Body of pancreas (tissue), 4 donors: Measurements from ENCODE around the gene ERC2. TPM values are rescaled to one million over a fixed set of nuclear protein-coding genes. Genes with fewer than 3 reads are reported as not detected.

ENCODE experiments used
- ATAC-seq: fragments of 150-250 bp; one replicate; pipeline ENCODE4 v1.9.1; 2016
- DNase-seq, 4 donors: peaks; one replicate each; pipeline ENCODE4 v3.0.0-alpha.2; 2019
- H3K27ac ChIP-seq, 4 donors: fragments of 200-600 bp; sonication (generic); 1 replicate in 3 of 4; 2 replicates in 1 of 4; pipeline versions ENCODE4 v1.5.1 to v1.6.1; 2016 to 2019; ENCODE audit warnings: mild to moderate bottlenecking in 1 of 4, mixed read lengths in 1 of 4, moderate library complexity in 1 of 4
- H3K27me3 ChIP-seq, 2 donors: fragments of 200-600 bp; sonication (generic); one replicate each; pipeline ENCODE4 v1.6.0; 2016; ENCODE audit warnings: mild to moderate bottlenecking in 1 of 2
- H3K36me3 ChIP-seq, 2 donors: fragments of 200-600 bp; sonication (generic); replicated peaks in 1 of 2; 2 replicates each; pipeline ENCODE4 v1.5.1; 2016; ENCODE audit warnings: low read depth in 2 of 2; ENCODE audit not compliant: insufficient read depth in 1 of 2
- H3K4me1 ChIP-seq: fragments of 200-600 bp; sonication (generic); one replicate; pipeline ENCODE4 v1.6.0; 2016
- H3K4me3 ChIP-seq, 2 donors: fragments of 200-600 bp; sonication (generic); 1 replicate in 1 of 2; 2 replicates in 1 of 2; pipeline ENCODE4 v1.5.1; 2016 to 2019
- H3K9me3 ChIP-seq, 3 donors: fragments of 200-600 bp; sonication (generic); 1 replicate in 2 of 3; 2 replicates in 1 of 3; pipeline ENCODE4 v1.5.1; 2016
- POLR2A ChIP-seq, 3 donors: fragments of 450-650 bp; IDR thresholded peaks; one replicate each; pipeline ENCODE4 v1.6.1; 2016; ENCODE audit warnings: antibody characterized with exemption in 3 of 3, mild to moderate bottlenecking in 2 of 3
- WGBS, 2 donors: methylation state at CpG; one replicate each; pipeline ENCODE4 v1.1.5; 2017; 5-methylcytosine and 5-hydroxymethylcytosine counted together
- intact Hi-C: fragments of 100-400 bp; cut with DNase I; formaldehyde crosslinking; loops from one replicate; pipeline ENCODE4 v1.15.1; 2023
- total RNA-seq, 2 donors: library from RNA; depleted of rRNA; stranded (reverse); fragments of >200 nt; gene quantifications; one replicate each; pipeline ENCODE4 v1.1.0, GENCODE V29; 2016
- TF ChIP-seq, protein P1 (sequence below), 7 experiments: fragments of 450-650 bp in 4 of 7; fragments of 200-600 bp in 3 of 7; sonication (generic) in 3 of 7; IDR thresholded peaks; one replicate each; pipeline ENCODE4 v1.5.1; 2016 to 2019; ENCODE audit warnings: antibody characterized with exemption in 7 of 7

ERC2 gene
- total RNA-seq, 2 donors from 2014 or later, result 4.0 to 4.7 TPM

DNA sequence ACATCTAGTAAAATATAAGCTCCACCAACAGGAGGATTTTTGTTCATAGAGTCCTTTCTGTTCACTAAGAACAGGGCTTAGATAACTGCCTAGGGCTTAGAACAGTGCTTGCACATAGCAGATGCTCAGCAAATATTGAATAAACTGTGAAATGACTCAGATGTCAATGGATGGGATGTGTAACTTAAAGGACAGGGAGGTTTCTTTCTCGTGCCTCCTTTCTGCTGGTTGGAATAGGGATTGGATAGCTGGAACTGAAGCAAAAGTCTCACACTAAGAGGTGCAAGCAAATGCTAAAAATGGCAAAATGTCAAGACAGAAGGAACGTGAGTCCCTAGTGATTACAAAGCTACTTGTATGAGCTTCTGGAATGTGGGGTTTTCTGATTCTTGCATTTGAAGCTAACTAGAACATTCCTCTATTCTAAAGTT, 588.4 kb downstream of the ERC2 start:
- Histone ChIP-seq H3K27ac (no peak overlapping the region), H3K27me3 (no peaks in the 10 kb centered on the region), H3K36me3 (no peaks in the 10 kb centered on the region), H3K4me1 (no peaks in the 10 kb centered on the region), H3K4me3 (no peak overlapping the region), H3K9me3 (no peaks in the 10 kb centered on the region)
- no peak for DNase-seq
- ATAC-seq, result no peak
- TF ChIP-seq, protein P1, sequence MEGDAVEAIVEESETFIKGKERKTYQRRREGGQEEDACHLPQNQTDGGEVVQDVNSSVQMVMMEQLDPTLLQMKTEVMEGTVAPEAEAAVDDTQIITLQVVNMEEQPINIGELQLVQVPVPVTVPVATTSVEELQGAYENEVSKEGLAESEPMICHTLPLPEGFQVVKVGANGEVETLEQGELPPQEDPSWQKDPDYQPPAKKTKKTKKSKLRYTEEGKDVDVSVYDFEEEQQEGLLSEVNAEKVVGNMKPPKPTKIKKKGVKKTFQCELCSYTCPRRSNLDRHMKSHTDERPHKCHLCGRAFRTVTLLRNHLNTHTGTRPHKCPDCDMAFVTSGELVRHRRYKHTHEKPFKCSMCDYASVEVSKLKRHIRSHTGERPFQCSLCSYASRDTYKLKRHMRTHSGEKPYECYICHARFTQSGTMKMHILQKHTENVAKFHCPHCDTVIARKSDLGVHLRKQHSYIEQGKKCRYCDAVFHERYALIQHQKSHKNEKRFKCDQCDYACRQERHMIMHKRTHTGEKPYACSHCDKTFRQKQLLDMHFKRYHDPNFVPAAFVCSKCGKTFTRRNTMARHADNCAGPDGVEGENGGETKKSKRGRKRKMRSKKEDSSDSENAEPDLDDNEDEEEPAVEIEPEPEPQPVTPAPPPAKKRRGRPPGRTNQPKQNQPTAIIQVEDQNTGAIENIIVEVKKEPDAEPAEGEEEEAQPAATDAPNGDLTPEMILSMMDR (IDR thresholded peaks at IDR 0.05), result no peak
- TF ChIP-seq POLR2A (IDR thresholded peaks at IDR 0.05), result no peak
- intact Hi-C loops, result no loop called here
- WGBS, 2 donors, result 32 to 33% methylated on average over 2 of the region's 2 CpGs

DNA sequence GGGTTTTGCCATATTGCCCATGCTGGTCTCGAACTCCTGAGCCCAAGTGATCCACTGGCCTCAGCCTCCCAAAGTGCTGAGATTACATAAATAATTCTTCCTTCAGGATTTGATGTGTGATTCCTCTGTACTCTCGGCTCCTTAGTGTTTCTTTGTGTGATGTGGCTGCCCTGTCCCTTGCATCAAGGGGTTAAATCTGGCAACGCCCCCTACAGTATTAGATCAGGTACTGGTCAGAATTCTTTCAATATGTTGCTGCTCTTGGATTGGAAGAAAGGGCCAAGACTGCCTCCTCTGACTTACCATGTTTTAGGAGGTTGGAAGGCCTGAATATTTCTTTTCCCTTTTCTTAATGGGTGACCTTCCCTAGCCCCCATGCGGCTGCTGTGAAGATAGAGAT, 590.6 kb downstream of the ERC2 start:
- 72 to 78% methylated on average over 4 of the region's 4 CpGs for WGBS, 2 donors
- Histone ChIP-seq H3K9me3 (no peaks in the 10 kb centered on the region), H3K27me3 (no peaks in the 10 kb centered on the region), H3K36me3 (no peaks in the 10 kb centered on the region), H3K4me3 (no peak overlapping the region), H3K4me1 (no peaks in the 10 kb centered on the region), H3K27ac (no peak overlapping the region)
- no peak for TF ChIP-seq POLR2A (IDR thresholded peaks at IDR 0.05)
- TF ChIP-seq, protein P1 (IDR thresholded peaks at IDR 0.05), result no peak
- DNase-seq (no peak), ATAC-seq (no peak)
- intact Hi-C loops, result no loop called here

- intact Hi-C loops, result no loop called here
- ATAC-seq (no peak), DNase-seq (no peak)
- H3K4me1 ChIP-seq, result no peaks in the 10 kb centered on the region
- no peak for TF ChIP-seq POLR2A (IDR thresholded peaks at IDR 0.05)
- TF ChIP-seq, protein P1 (IDR thresholded peaks at IDR 0.05), result no peak
- H3K27me3 ChIP-seq, result no peaks in the 10 kb centered on the region
- H3K27ac ChIP-seq, result no peak overlapping the region
- H3K4me3 ChIP-seq, result no peak overlapping the region
- no peaks in the 10 kb centered on the region for H3K36me3 ChIP-seq
- no peaks in the 10 kb centered on the region for H3K9me3 ChIP-seq
Measured at GRCh38 chr3:55876560-55876959, 591.7 kb downstream of the ERC2 start.

- no peak overlapping the region for H3K4me3 ChIP-seq
- intact Hi-C loops, result no loop called here
- no peaks in the 10 kb centered on the region for H3K27me3 ChIP-seq
- whole genome bisulfite sequencing, 2 donors, result 76 to 77% methylated on average over 1 of the region's 1 CpG
- H3K4me1 ChIP-seq, result no peaks in the 10 kb centered on the region
- no peak for TF ChIP-seq POLR2A (IDR thresholded peaks at IDR 0.05)
- TF ChIP-seq, protein P1 (IDR thresholded peaks at IDR 0.05), result no peak
- H3K9me3 ChIP-seq, result no peaks in the 10 kb centered on the region
- DNase-seq (no peak), ATAC-seq (no peak)
- H3K36me3 ChIP-seq, result no peaks in the 10 kb centered on the region
- no peak overlapping the region for H3K27ac ChIP-seq
Measured at GRCh38 chr3:55875113-55875512, 593.2 kb downstream of the ERC2 start.

GRCh38 chr3:55873523-55874254, 594.6 kb downstream of the ERC2 start:
- Histone ChIP-seq H3K27me3 (no peaks in the 10 kb centered on the region), H3K4me1 (no peaks in the 10 kb centered on the region), H3K9me3 (no peaks in the 10 kb centered on the region), H3K36me3 (no peaks in the 10 kb centered on the region), H3K4me3 (no peak overlapping the region), H3K27ac (no peak overlapping the region)
- 71 to 88% methylated on average over 1 of the region's 1 CpG for WGBS, 2 donors
- no peak for ATAC-seq
- no peak for TF ChIP-seq POLR2A (IDR thresholded peaks at IDR 0.05)
- TF ChIP-seq, protein P1 (IDR thresholded peaks at IDR 0.05), result no peak
- intact Hi-C loops, result no loop called here
- no peak for DNase-seq
